ENCODE results near the gene STEAP1. TPM values are rescaled to one million over a fixed set of nuclear protein-coding genes. Genes with fewer than 3 reads are reported as not detected.
"Not testable (repeated sequence)": the region's sequence is repeated elsewhere in the genome, so short reads cannot be mapped to it uniquely, and the experiment has no call there.

The STEAP1 gene
- total RNA-seq, 2 donors from 2014 or later = 0.66 to 3.8 TPM

GRCh38 chr7:90149428-90149827 is 4.8 kb upstream of the STEAP1 start:
- H3K4me3 ChIP-seq (ENCODE audit: low read length); H3K27me3 Mint-ChIP-seq (ENCODE audit: insufficient read depth); H3K9ac ChIP-seq (ENCODE audit: extremely low read depth, low read length, poor library complexity, severe bottlenecking); H3K27ac Mint-ChIP-seq; H3K4me3 Mint-ChIP-seq; H3K9me3 Mint-ChIP-seq; H3K36me3 ChIP-seq (ENCODE audit: control insufficient read depth, insufficient read depth, low read length); H3K4me1 ChIP-seq (ENCODE audit: control insufficient read depth, insufficient read depth, low read length); H3K27me3 ChIP-seq (ENCODE audit: control insufficient read depth, insufficient read depth, low read length, poor library complexity, severe bottlenecking); H3K36me3 Mint-ChIP-seq (ENCODE audit: low read depth); H3K27ac ChIP-seq (ENCODE audit: low read depth, low read length); H3K9me3 ChIP-seq (ENCODE audit: control insufficient read depth, low read length); H3K4me1 Mint-ChIP-seq: not testable (repeated sequence)
- peak; percentile 84 for TF ChIP-seq CTCF (conservative IDR thresholded peaks at IDR 0.05)
- DNase-seq = peak; percentile 85

GRCh38 chr7:90151884-90152283 is 2.4 kb upstream of the STEAP1 start:
- not testable (repeated sequence) for H3K27ac Mint-ChIP-seq; H3K4me1 ChIP-seq (ENCODE audit: control insufficient read depth, insufficient read depth, low read length); H3K9ac ChIP-seq (ENCODE audit: extremely low read depth, low read length, poor library complexity, severe bottlenecking); H3K36me3 ChIP-seq (ENCODE audit: control insufficient read depth, insufficient read depth, low read length); H3K4me3 ChIP-seq (ENCODE audit: low read length); H3K9me3 ChIP-seq (ENCODE audit: control insufficient read depth, low read length); DNase-seq; H3K4me3 Mint-ChIP-seq; H3K27ac ChIP-seq (ENCODE audit: low read depth, low read length); H3K36me3 Mint-ChIP-seq (ENCODE audit: low read depth); H3K9me3 Mint-ChIP-seq; H3K4me1 Mint-ChIP-seq
- H3K27me3 Mint-ChIP-seq (ENCODE audit: insufficient read depth) = peaks cover 28% of the 10 kb centered on the region
- H3K27me3 ChIP-seq (ENCODE audit: control insufficient read depth, insufficient read depth, low read length, poor library complexity, severe bottlenecking) = peaks cover 11% of the 10 kb centered on the region
- WGBS, 2 experiments (ENCODE audit: insufficient coverage in 1 of 2, insufficient read length in 1 of 2) = 68% methylated on average over 2 of the region's 3 CpGs; no CpG with 5 or more reads in 1 of the 2 experiments

GRCh38 chr7:90152642-90153253 is 1.5 kb upstream of the STEAP1 start:
- not testable (repeated sequence) for H3K4me3 ChIP-seq (ENCODE audit: low read length); H3K4me3 Mint-ChIP-seq; H3K4me1 Mint-ChIP-seq; H3K4me1 ChIP-seq (ENCODE audit: control insufficient read depth, insufficient read depth, low read length); H3K9me3 ChIP-seq (ENCODE audit: control insufficient read depth, low read length); H3K9ac ChIP-seq (ENCODE audit: extremely low read depth, low read length, poor library complexity, severe bottlenecking); H3K36me3 Mint-ChIP-seq (ENCODE audit: low read depth); H3K36me3 ChIP-seq (ENCODE audit: control insufficient read depth, insufficient read depth, low read length); H3K9me3 Mint-ChIP-seq; H3K27ac Mint-ChIP-seq; H3K27ac ChIP-seq (ENCODE audit: low read depth, low read length)
- peaks cover 32% of the 10 kb centered on the region for H3K27me3 Mint-ChIP-seq (ENCODE audit: insufficient read depth)
- TF ChIP-seq CTCF (conservative IDR thresholded peaks at IDR 0.05) = peak; percentile 79
- 45% methylated on average over 6 of the region's 9 CpGs; no CpG with 5 or more reads in 1 of the 2 experiments for WGBS, 2 experiments (ENCODE audit: insufficient coverage in 1 of 2, insufficient read length in 1 of 2)
- H3K27me3 ChIP-seq (ENCODE audit: control insufficient read depth, insufficient read depth, low read length, poor library complexity, severe bottlenecking) = peaks cover 11% of the 10 kb centered on the region
- peak; percentile 52 for DNase-seq

GRCh38 chr7:90155206-90155605 is 937 bp downstream of the STEAP1 start:
- Histone ChIP-seq H3K9me3 (ENCODE audit: control insufficient read depth, low read length) (no peaks in the 10 kb centered on the region), H3K36me3 (ENCODE audit: control insufficient read depth, insufficient read depth, low read length) (no peaks in the 10 kb centered on the region), H3K27ac (ENCODE audit: low read depth, low read length) (no peak overlapping the region), H3K9ac (ENCODE audit: extremely low read depth, low read length, poor library complexity, severe bottlenecking) (no peak overlapping the region), H3K4me1 (ENCODE audit: control insufficient read depth, insufficient read depth, low read length) (no peaks in the 10 kb centered on the region), H3K27me3 (ENCODE audit: control insufficient read depth, insufficient read depth, low read length, poor library complexity, severe bottlenecking) (peaks cover 11% of the 10 kb centered on the region), H3K4me3 (ENCODE audit: low read length) (no peak overlapping the region)
- 94 to 97% methylated on average over 4 of the region's 4 CpGs for WGBS, 2 experiments (ENCODE audit: insufficient coverage in 1 of 2, insufficient read length in 1 of 2)
- H3K36me3 Mint-ChIP-seq (ENCODE audit: low read depth) = no peaks in the 10 kb centered on the region
- H3K4me1 Mint-ChIP-seq = peaks cover 2% of the 10 kb centered on the region
- H3K27me3 Mint-ChIP-seq (ENCODE audit: insufficient read depth) = peaks cover 32% of the 10 kb centered on the region
- no peak overlapping the region for H3K27ac Mint-ChIP-seq
- no peak for DNase-seq
- no peak overlapping the region for H3K4me3 Mint-ChIP-seq
- TF ChIP-seq CTCF (conservative IDR thresholded peaks at IDR 0.05) = no peak
- H3K9me3 Mint-ChIP-seq = no peaks in the 10 kb centered on the region

GRCh38 chr7:90157331-90157730 is 3.1 kb downstream of the STEAP1 start:
- not testable (repeated sequence) for H3K9me3 Mint-ChIP-seq; H3K4me1 ChIP-seq (ENCODE audit: control insufficient read depth, insufficient read depth, low read length); H3K27ac ChIP-seq (ENCODE audit: low read depth, low read length); H3K4me3 Mint-ChIP-seq; H3K27ac Mint-ChIP-seq; H3K9ac ChIP-seq (ENCODE audit: extremely low read depth, low read length, poor library complexity, severe bottlenecking); H3K9me3 ChIP-seq (ENCODE audit: control insufficient read depth, low read length); H3K4me1 Mint-ChIP-seq; DNase-seq; H3K36me3 Mint-ChIP-seq (ENCODE audit: low read depth); H3K36me3 ChIP-seq (ENCODE audit: control insufficient read depth, insufficient read depth, low read length); H3K4me3 ChIP-seq (ENCODE audit: low read length)
- WGBS, 2 experiments (ENCODE audit: insufficient coverage in 1 of 2, insufficient read length in 1 of 2) = 100% methylated on average over 2 of the region's 2 CpGs; no CpG with 5 or more reads in 1 of the 2 experiments
- H3K27me3 Mint-ChIP-seq (ENCODE audit: insufficient read depth) = peaks cover 32% of the 10 kb centered on the region
- H3K27me3 ChIP-seq (ENCODE audit: control insufficient read depth, insufficient read depth, low read length, poor library complexity, severe bottlenecking) = peaks cover 11% of the 10 kb centered on the region
